Activated effector memory CD4-positive, alpha-beta T cell treated with Interleukin-2 at 50 U/mL for 16 hours (primary cell): ENCODE results near the gene UPP1.
"Not testable (repeated sequence)": the region's sequence is repeated elsewhere in the genome, so short reads cannot be mapped to it uniquely, and the experiment has no call there.

Source experiments
- DNase-seq: peaks from one replicate; pipeline ENCODE4 v3.0.0-alpha.2; 2020

UPP1 gene

GRCh38 chr7:48089046-48090003 lies at the start of gene UPP1:
Gene UPP1, plus strand, starts transcription at chr7:48089265. Its CDS starts 5,519 bp downstream, at chr7:48094784.
- DNase-seq = peak; percentile 93

DNA sequence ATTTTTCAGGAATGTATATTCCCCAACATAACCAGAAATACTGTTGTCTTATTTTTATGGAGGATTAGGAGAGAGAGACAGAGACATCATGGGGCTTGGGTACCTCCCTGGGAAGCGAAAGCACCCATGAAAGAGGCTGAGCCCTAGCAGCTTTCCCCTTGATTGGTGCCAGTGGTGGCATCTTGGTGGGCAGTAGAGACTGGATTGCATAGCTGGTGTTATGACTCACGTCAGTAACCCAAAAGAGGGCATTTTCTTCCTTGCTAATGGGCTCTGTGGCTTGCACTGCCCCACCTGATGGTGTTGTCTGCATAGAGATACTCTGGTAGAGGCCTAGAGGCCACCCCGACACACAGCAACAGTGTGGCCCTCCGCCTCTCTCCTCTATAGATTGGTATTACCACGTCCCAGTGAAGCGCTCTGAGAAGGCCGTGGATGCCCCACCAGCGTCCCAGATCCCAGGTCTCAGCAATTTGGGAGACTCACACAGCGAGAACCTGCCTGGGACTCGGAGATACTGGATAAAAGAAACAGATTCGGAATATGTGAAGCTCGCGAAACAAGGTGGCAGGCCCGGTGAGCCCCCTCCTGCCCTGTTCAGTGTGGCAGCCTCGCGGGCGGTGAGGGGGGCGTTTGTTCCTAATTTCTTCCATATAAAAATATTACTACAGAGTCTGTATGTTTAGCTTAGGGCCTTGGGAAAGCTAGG lies 48.0 kb upstream of the UPP1 start:
- DNase-seq = no peak

DNA sequence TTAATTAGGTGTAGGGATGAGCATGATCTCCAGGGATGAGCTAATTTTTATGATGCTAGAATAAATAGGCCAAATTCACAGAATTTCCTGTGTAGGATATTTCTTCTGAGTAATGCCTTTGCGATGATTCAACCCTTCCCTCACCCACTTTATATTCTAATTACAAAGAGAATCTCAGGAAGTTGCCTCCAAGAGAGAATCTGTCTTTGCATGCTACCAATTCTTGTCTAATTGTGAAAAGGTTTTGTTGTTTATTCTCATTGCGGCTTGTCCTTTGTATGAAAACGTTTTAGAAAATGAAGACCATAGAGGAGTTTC lies 47.5 kb upstream of the UPP1 start:
- no peak for DNase-seq

GRCh38 chr7:48042216-48042615 lies 46.8 kb upstream of the UPP1 start:
- DNase-seq = no peak

GRCh38 chr7:48042636-48043035 lies 46.4 kb upstream of the UPP1 start:
- DNase-seq = no peak

DNA sequence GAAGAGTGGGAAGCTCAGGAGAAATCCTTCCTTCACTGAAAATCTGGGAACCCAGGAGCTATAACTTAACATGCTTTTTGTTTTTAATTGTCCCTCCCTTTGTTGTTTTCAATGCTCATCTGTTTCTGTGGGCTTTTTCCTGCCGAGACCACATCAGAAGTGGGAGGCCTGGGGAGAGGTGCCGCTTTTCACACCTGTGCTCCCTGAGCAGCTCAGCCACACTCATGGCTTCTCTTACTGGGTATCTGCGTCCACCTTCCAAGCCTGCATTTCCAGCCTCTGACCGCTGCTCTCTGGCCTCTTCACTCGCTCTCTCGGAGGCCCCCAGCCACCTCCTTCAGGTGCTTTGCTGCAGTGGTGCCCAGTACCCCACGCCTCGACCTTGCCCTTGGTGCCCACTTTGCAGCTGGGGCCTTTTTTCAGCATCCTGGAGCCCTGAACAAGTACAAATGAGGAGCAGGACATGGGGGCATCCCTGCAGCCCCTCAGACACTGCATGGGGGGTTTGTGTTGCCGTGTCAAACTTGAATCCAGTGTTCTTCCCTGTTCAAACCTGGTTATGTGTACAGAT lies 43.8 kb upstream of the UPP1 start:
- no peak for DNase-seq

- DNase-seq = no peak
These were observed 42.6 kb upstream of the UPP1 start for GRCh38 chr7:48046458-48046857.

GRCh38 chr7:48048113-48048512 lies 41.0 kb upstream of the UPP1 start:
- no peak for DNase-seq

- DNase-seq = no peak
These were observed 39.2 kb upstream of the UPP1 start for GRCh38 chr7:48049850-48050249.

DNA sequence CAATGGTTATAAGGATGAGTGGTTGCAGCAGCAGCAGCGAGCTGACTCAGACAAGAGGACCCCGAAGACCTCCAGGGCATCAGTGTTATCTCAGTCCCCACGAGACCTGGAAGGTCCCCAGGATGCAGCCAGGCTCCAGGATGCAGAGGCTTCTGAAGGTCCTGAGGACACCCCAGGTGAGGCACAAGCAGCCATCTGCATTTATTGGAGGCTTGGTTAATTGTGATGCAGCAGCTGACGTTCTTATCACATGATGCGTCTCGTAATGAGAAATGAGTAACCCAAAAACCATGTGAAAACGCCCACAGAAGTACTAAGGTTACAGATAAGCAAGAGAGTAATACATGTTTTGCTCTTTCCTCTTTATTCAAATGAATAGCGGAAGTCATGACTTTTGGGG lies 36.3 kb upstream of the UPP1 start:
- no peak for DNase-seq

- no peak for DNase-seq
These were observed 35.3 kb upstream of the UPP1 start for GRCh38 chr7:48053736-48054135.

GRCh38 chr7:48058990-48059389 lies 30.1 kb upstream of the UPP1 start:
- no peak for DNase-seq

- no peak for DNase-seq
These were observed 29.4 kb upstream of the UPP1 start for GRCh38 chr7:48059706-48060105.

GRCh38 chr7:48063985-48064384 lies 25.1 kb upstream of the UPP1 start:
- no peak for DNase-seq

- DNase-seq = no peak
These were observed 21.6 kb upstream of the UPP1 start for GRCh38 chr7:48067475-48067874.

- DNase-seq = no peak
These were observed 14.8 kb upstream of the UPP1 start for GRCh38 chr7:48074204-48074654.

DNA sequence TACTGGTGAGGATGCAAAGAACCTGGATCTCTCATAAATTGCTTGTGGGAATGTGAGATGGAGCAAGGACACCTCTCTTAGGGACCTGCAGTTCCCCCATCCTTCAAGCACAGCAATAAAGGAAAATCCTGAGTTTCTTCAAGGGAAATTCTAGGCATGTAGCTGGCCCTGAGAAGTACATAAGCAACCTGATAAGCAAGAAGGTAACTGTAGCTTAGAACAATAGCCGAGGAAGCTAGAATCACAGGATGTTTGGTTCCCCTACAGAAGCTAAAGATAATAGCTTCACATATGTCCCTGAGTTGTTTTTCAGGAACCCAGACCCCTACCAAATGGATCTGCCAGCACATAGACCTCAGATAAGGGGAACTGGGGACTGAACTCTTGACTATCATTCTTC lies 11.6 kb upstream of the UPP1 start:
- DNase-seq = no peak

GRCh38 chr7:48078470-48078869 lies 10.6 kb upstream of the UPP1 start:
- DNase-seq = no peak

DNA sequence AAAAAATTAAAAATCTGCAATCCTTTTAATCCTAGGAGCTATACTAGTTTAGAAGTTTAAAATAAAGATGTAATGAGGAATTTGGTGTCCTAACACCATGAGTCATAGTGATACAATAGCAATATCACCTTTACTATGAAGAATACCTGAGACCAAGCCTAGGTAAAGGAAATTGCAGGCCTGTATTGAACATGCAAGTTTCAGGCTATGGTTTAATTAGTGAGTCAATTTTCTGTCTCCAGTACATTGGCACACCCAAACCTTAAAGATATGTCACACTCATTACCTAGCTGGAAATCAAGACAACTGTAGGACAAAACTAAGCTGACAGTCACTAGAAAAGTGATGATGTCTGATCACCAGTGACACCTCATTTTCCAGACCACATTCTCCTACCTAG lies 6.7 kb upstream of the UPP1 start:
- not testable (repeated sequence) for DNase-seq

GRCh38 chr7:48083114-48083830 lies 5.8 kb upstream of the UPP1 start:
- no peak for DNase-seq

- peak; percentile 61 for DNase-seq
These were observed 4.2 kb upstream of the UPP1 start for GRCh38 chr7:48084727-48085432.

- DNase-seq = no peak
These were observed 3.7 kb upstream of the UPP1 start for GRCh38 chr7:48085433-48085791.

DNA sequence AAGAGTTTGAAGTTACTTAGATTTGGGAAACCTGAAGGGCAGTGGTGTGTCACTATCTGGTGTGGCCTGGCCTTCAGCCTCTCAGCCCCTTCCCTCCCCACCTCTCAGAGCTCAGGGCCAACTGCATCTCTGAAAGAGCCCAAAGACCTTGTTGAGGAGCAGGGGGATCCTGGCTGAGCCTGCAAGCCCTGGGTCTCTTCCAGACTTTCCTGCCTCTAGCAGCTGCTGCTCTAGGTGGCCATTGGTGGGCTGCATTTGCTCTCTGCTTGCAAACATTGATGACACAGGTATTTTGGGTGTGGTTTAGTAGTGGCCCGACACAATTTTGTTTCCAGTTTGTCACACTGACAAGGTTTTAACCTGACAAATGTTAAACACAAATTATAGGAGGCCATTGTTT lies 3.1 kb upstream of the UPP1 start:
- no peak for DNase-seq
